Neural crest cell (in vitro differentiated cells): Measurements from ENCODE around the gene SPAG16. TPM values are rescaled to one million over a fixed set of nuclear protein-coding genes. Genes with fewer than 3 reads are reported as not detected.

Experiments
- DNase-seq: peaks from one replicate; pipeline ENCODE4 v3.0.0; 2021; ENCODE audit warnings: low read depth, mixed read lengths, low spot score
- H3K27ac Mint-ChIP-seq: one replicate; pipeline ENCODE4 v1.8.0; 2021; ENCODE audit warnings: mild to moderate bottlenecking, mixed read lengths; ENCODE audit not compliant: unreplicated experiment
- H3K27me3 Mint-ChIP-seq: 2 replicates; pipeline ENCODE4 v1.8.0; 2021; ENCODE audit warnings: low read depth, mild to moderate bottlenecking, mixed read lengths
- H3K36me3 Mint-ChIP-seq: 2 replicates; pipeline ENCODE4 v1.8.0; 2021; ENCODE audit warnings: low read depth, mild to moderate bottlenecking, mixed read lengths
- H3K4me1 Mint-ChIP-seq: 2 replicates; pipeline ENCODE4 v1.8.0; 2021; ENCODE audit warnings: mixed read lengths
- H3K4me3 Mint-ChIP-seq: one replicate; pipeline ENCODE4 v1.8.0; 2021; ENCODE audit warnings: mild to moderate bottlenecking, mixed read lengths
- H3K9me3 Mint-ChIP-seq: 2 replicates; pipeline ENCODE4 v1.8.0; 2021; ENCODE audit warnings: mixed read lengths
- CTCF ChIP-seq: fragments of 200-600 bp; sonication (generic); conservative IDR thresholded peaks from 2 replicates; pipeline ENCODE4 v1.5.0; 2021; ENCODE audit warnings: antibody characterized with exemption, mild to moderate bottlenecking
- total RNA-seq: library from RNA; stranded (reverse); gene quantifications from 2 replicates; pipeline ENCODE4 v1.2.1, GENCODE V29; 2021

The SPAG16 gene
- total RNA-seq, 1 donor from 2014 or later = 29.0 TPM

- Mint-ChIP-seq H3K27me3 (no peaks in the 10 kb centered on the region), H3K9me3 (no peaks in the 10 kb centered on the region), H3K4me3 (no peak overlapping the region), H3K27ac (no peak overlapping the region), H3K4me1 (no peaks in the 10 kb centered on the region), H3K36me3 (no peaks in the 10 kb centered on the region)
- no peak for TF ChIP-seq CTCF
- DNase-seq = no peak
Observed at GRCh38 chr2:213259266-213259665, 25.0 kb upstream of the SPAG16 start.

- TF ChIP-seq CTCF = no peak
- no peak overlapping the region for H3K4me3 Mint-ChIP-seq
- H3K9me3 Mint-ChIP-seq = no peaks in the 10 kb centered on the region
- H3K27ac Mint-ChIP-seq = no peak overlapping the region
- no peaks in the 10 kb centered on the region for H3K36me3 Mint-ChIP-seq
- no peaks in the 10 kb centered on the region for H3K27me3 Mint-ChIP-seq
- H3K4me1 Mint-ChIP-seq = no peaks in the 10 kb centered on the region
- DNase-seq = no peak
Observed at GRCh38 chr2:213261237-213261636, 23.0 kb upstream of the SPAG16 start.

- H3K27me3 Mint-ChIP-seq = no peaks in the 10 kb centered on the region
- H3K4me3 Mint-ChIP-seq = no peak overlapping the region
- H3K4me1 Mint-ChIP-seq = no peaks in the 10 kb centered on the region
- no peak for DNase-seq
- no peak for TF ChIP-seq CTCF
- no peak overlapping the region for H3K27ac Mint-ChIP-seq
- H3K9me3 Mint-ChIP-seq = no peaks in the 10 kb centered on the region
- H3K36me3 Mint-ChIP-seq = no peaks in the 10 kb centered on the region
Observed at GRCh38 chr2:213261715-213262114, 22.5 kb upstream of the SPAG16 start.

- no peaks in the 10 kb centered on the region for H3K9me3 Mint-ChIP-seq
Observed at GRCh38 chr2:213265679-213266078, 18.6 kb upstream of the SPAG16 start.

GRCh38 chr2:213266421-213266820 is 17.8 kb upstream of the SPAG16 start:
- no peak for TF ChIP-seq CTCF
- DNase-seq = no peak
- no peaks in the 10 kb centered on the region for H3K36me3 Mint-ChIP-seq
- H3K27ac Mint-ChIP-seq = peak overlapping the region; percentile 27
- no peaks in the 10 kb centered on the region for H3K4me1 Mint-ChIP-seq
- H3K9me3 Mint-ChIP-seq = no peaks in the 10 kb centered on the region
- H3K27me3 Mint-ChIP-seq = no peaks in the 10 kb centered on the region
- H3K4me3 Mint-ChIP-seq = no peak overlapping the region

More at GRCh38 chr2:213265679-213266078, 18.6 kb upstream of the SPAG16 start:
- no peaks in the 10 kb centered on the region for H3K27me3 Mint-ChIP-seq
- DNase-seq = no peak
- no peak for TF ChIP-seq CTCF
- H3K27ac Mint-ChIP-seq = no peak overlapping the region
- H3K4me3 Mint-ChIP-seq = no peak overlapping the region
- no peaks in the 10 kb centered on the region for H3K4me1 Mint-ChIP-seq
- H3K36me3 Mint-ChIP-seq = no peaks in the 10 kb centered on the region

GRCh38 chr2:213271947-213272346 is 12.3 kb upstream of the SPAG16 start:
- DNase-seq = no peak
- Mint-ChIP-seq H3K4me3 (no peak overlapping the region), H3K4me1 (no peaks in the 10 kb centered on the region), H3K9me3 (peaks cover 3% of the 10 kb centered on the region), H3K36me3 (no peaks in the 10 kb centered on the region), H3K27me3 (no peaks in the 10 kb centered on the region), H3K27ac (no peak overlapping the region)
- TF ChIP-seq CTCF = no peak
